ENCODE data around the gene MATR3.
A peak's percentile ranks its signal among the peaks of the same experiment; 100 is the strongest.
"Not testable (repeated sequence)": the region's sequence is repeated elsewhere in the genome, so short reads cannot be mapped to it uniquely, and the experiment has no call there.

Gene MATR3, protein sequence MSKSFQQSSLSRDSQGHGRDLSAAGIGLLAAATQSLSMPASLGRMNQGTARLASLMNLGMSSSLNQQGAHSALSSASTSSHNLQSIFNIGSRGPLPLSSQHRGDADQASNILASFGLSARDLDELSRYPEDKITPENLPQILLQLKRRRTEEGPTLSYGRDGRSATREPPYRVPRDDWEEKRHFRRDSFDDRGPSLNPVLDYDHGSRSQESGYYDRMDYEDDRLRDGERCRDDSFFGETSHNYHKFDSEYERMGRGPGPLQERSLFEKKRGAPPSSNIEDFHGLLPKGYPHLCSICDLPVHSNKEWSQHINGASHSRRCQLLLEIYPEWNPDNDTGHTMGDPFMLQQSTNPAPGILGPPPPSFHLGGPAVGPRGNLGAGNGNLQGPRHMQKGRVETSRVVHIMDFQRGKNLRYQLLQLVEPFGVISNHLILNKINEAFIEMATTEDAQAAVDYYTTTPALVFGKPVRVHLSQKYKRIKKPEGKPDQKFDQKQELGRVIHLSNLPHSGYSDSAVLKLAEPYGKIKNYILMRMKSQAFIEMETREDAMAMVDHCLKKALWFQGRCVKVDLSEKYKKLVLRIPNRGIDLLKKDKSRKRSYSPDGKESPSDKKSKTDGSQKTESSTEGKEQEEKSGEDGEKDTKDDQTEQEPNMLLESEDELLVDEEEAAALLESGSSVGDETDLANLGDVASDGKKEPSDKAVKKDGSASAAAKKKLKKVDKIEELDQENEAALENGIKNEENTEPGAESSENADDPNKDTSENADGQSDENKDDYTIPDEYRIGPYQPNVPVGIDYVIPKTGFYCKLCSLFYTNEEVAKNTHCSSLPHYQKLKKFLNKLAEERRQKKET

DNA sequence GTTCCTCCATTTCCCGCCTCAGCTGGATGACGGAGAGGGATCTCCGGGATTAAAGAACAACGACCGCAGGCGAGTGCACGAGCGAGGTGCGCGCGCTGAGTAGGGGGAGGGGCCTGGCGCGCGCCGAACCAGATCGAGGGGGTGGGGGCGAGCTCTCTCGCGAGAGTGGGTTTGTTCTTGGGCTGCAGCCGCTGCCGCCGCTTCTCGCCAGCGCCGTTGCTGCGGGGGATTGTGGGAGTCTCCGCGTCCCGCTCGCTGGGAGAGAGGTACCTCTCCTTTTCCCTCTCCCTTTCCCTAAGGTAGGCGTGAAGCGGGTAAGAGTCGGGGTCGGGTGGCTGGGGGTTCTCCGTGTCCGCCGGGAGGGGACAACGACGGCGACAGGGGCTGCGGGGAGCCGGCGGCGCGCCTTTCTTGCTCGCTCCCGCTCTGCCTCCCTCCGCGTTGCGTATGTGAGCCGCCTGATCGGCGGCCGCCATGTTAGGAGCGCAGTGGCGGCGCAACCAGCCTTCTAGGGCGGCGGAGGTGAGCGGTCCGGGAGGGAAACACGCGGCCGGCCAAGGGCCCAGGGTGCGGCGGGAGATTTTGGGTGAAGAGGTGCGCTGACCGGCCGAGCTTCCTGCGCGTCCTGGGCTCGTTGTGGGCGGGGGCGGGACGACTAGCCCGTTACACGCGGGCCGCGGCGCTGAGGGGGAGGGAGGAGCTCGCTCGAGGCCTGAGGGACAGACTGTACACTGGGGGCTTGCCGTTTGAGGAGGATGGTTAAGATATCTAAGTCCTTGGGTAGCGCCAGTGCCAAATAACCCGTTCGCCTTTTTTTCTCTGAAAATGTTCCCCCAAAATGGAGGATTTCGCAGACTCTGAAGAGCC, at the start of gene MATR3:
Gene MATR3, plus strand, starts transcription at position 234 of the 867 bp plus-strand sequence. CDS start 13,676 bp downstream, outside the sequence.
- DNase-seq, result peak; percentile 97

DNA sequence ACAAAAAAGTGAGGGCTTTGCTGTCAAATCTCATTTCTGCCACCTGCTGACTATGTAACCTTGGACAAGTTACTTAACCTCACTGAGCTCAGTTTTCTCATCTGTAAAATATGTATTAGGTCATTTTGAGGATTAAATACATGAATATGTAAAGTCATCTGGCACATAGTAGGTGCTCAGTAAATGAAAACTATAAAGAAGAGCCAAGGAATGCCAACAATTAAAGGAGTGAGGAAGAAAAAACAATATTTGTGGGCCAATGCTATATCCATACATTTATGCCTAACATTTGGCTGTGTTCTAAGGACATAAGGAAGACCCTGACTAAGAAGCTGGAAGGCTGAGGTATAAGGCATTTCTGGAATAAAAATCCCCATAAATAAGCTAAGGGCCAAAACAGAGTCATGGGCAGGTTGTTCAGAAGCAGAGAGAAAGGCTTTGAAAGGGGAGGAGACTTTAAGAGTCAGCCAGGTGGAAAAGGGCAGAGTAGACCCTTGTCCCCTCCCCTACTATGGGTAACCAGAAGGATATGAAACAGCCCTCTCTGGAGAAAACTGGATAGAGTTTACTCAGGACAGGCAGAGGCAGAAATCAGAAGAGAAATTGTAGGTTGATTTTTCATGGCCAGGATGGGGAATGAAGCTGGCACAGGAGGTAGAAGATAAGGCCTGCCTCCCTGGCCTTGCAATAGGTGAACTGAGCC, 47.8 kb upstream of the MATR3 start:
- DNase-seq, result no peak

DNA sequence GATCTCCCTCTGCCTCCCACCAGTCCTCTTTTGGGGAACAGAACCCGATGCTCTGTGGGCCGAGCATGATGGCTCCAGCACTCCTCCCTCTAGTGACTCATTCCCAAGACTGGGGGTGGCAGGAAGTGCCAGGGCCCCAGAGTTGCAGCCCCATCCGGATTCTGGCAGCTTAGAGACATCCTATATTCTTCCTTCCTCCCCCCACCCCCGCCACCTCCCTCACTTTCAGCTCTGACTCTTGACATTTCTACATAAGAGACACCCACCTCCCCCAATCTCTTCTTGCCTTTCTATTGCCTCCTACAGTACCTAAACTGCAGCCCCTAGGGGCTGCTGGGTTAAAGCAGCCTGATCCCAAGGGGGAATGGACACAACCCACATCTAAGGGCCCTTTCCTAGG, 47.1 kb upstream of the MATR3 start:
- DNase-seq, result no peak

DNA sequence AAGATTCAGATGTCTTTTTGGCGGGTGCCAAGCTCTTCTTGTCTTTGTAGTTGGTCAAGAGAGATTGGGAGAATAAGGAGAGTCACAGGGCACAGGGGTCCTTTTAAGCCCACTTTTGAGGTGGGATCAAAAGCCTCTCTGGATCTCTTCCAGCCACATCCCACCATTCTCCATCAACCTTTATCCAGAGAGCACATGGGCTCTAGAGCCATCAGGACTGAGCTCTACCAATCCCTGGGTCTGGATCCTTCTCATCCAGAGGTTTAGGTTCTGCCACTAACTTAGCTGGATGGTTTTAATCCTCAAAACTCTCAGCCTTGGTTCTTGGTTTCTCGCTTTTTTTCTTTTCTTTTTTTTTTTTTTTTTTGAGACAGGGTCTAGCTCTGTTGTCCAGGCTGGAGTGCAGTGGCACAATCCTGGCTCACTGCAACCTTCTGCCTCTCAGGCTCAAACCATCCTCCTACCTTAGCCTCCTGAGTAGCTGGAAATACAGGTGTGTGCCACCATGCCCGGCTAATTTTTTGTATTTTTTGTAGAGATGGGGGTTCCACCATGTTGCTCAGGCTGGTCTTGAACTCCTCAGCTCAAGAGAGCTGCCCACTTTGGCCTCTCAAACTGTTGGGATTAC, 44.6 kb upstream of the MATR3 start:
- no peak for DNase-seq

- no peak for DNase-seq
Observed at GRCh38 chr5:139251281-139251687, 42.3 kb upstream of the MATR3 start.

GRCh38 chr5:139251695-139252288, 41.7 kb upstream of the MATR3 start:
- no peak for DNase-seq

- no peak for DNase-seq
Observed at GRCh38 chr5:139253115-139253514, 40.4 kb upstream of the MATR3 start.

GRCh38 chr5:139256820-139257219, 36.7 kb upstream of the MATR3 start:
- DNase-seq, result no peak

- no peak for DNase-seq
Observed at GRCh38 chr5:139262059-139262741, 31.3 kb upstream of the MATR3 start.

GRCh38 chr5:139262742-139263445, 30.6 kb upstream of the MATR3 start:
- peak; percentile 91 for DNase-seq

DNA sequence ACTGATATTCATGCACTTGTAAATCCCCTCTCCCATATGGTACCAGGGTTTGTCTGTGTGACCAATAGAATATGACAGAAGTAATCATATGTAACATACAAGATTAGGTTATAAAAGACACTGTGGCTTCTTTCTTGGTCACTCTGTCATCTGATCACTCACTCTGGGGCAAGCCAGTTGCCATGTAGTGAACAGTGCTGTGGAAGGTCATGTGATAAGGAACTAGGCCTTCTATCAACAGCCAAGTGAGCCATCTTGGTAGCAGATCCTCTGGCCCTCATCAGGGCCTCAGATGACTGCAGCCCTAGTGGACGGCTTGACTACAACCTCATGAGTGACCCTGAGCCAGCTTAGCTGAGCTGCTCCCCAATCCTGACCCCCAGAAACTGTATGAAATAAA, 30.0 kb upstream of the MATR3 start:
- DNase-seq, result no peak

DNA sequence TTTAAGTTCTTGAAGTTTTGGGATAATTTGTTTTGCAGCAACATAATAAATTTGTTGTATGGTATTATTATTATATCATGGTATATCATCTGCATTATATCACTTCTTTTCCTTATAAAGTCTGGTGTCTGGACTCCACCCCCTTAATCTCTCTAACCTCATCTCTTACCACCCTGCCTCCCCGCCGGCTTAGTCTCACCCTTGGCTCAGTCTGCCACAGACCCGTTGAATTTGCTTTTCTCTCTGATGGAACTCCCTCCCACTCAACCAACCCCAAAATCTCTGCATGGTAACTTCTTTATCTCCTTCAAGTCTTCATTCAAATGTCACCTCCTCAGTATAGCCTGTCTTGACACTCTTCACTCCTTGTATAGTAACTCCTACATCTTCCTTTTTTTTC, 29.6 kb upstream of the MATR3 start:
- DNase-seq, result no peak

DNA sequence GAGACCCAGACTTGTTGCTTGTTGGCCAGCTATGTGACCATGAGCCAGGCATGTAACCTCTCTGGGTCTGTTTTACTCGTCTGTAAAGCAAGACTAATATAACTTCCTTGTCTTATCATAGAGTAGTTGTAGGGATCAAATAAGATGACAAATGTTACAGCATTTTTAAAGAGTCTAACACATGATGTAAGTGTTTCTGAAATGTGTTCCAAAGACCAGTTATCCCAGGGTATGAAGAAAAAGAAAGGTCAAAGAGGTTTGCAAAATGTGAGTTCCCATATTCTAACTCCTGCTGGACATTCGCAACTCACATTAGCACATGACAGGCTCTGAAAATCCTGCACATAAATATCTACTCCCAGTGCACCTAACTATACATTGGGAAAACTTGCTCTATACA, 28.5 kb upstream of the MATR3 start:
- no peak for DNase-seq

DNA sequence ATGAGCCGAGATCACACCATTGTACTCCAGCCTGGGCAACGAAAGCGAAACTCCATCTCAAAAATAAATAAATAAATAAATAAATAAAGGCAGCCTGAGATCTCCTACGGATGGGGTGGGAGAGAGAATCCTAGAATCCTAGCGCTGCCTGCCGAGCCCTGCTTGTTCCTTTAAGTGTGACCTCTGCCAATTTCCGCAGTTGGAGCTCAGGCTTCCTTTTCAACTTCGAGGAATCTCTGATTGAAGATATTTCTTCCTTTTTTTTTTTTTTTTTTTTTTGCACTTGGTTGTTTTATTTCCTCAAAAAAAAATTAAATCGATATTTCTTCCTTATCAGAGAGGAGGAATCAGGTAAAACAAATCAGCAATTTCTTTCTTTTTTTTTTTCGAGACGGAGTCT, 27.3 kb upstream of the MATR3 start:
- DNase-seq, result no peak

DNA sequence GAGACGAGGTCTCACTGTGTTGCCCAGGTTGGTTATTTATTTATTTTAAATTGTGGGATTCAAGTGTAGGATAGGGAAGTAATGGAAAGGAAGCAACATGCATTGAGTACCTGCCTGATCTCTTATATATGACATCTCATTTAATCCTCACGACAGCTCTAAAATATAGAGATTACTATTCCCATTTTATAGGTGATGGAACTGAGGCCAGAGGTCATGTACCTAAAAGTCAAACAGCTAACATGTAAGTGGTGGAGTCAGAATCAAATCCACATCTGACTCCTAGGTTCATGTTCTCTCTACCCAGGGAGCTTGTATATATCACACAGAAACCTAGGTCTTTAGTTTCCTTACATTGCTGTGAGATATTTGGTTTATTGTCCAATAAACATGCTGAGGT, 26.1 kb upstream of the MATR3 start:
- DNase-seq, result no peak

DNA sequence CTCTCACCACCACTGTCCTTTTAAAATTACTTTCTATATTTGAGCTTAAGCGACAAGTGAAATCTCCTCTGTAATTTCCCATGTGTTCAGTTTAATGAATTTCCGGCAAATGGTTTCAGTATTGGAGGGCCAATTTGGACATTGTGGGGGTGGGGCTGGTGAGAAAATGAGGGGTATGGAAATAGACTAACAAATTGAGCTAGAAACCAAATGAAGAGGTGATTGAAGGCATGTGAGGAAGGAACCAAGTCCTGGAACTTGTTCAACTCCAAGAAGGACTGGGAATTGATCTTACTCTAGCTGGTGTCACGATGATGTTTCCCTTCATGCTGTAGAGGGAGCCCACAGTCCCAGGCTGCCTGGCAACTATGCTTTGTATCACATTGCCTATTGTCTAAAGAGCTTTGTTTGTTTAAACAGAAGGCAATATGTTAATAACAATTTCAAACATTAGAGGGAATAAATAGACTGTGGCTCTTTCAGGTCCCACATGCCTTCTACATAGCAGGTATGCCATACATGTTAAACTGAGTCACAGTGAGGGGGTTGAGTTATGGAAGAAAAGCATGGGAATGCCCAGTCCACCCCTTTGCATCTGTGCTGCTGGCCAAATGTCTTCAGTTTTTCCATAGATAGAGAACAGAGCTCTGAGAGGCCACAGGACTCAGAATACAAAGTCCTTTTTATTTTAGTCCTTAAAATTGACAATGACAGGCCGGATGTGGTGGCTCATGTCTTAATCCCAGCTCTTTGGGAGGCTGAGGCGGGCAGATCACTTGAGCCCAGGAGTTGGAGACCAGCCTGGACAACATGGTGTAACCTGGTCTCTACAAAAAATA, 25.0 kb upstream of the MATR3 start:
- no peak for DNase-seq

DNA sequence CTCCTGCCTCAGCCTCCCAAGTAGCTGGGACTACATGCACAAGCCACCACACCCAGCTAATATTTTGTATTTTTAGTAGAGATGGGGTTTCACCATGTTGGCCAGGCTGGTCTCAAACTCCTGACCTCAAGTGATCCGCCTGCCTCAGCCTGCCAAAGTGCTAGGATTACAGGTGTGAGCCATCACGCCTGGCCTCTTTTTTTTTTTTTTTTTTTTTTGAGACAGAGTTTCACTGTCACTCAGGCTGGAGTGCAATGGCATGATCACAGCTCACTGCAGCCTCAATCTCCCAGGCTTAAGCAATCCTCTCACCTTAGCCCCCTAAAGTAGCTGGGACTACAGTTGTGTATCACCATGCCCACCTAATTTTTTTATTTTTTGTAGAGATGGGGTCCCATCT, 22.8 kb upstream of the MATR3 start:
- DNase-seq, result not testable (repeated sequence)

GRCh38 chr5:139271201-139272027, 22.1 kb upstream of the MATR3 start:
- DNase-seq, result no peak
